A549 (cell line): ENCODE data around the gene PLEKHG3. TPM values are rescaled to one million over a fixed set of nuclear protein-coding genes. Genes with fewer than 3 reads are reported as not detected.

Experiments
- ATAC-seq, 2 experiments: fragments of 200-7000 bp in 1 of 2; fragments of >200 bp in 1 of 2; cut with Nextera tagmentation in 1 of 2; cut with Tn5 transposase in 1 of 2; 3 replicates each; pipeline versions ENCODE4 v1.8.0 to v1.9.1; 2018 to 2020; ENCODE audit warnings: mild to moderate bottlenecking in 1 of 2, moderate library complexity in 1 of 2
- CTCF ChIA-PET: fragments of 300-600 bp; sonication (Branson Sonifier 250); formaldehyde crosslinking; extraction: SDS; loops from one replicate; lab custom pipeline; 2021; ENCODE audit warnings: antibody characterized with exemption, inconsistent platforms; lab: Yijun Ruan, JAX
- POLR2A ChIA-PET: fragments of 350-600 bp; formaldehyde crosslinking; extraction: SDS; loops from one replicate; lab custom pipeline; 2021; ENCODE audit warnings: antibody characterized with exemption, inconsistent platforms; lab: Yijun Ruan, JAX
- DNase-seq, 2 experiments: peaks; one replicate each; pipeline versions ENCODE4 v3.0.0 to v3.0.0-alpha.2; 2011 to 2016; ENCODE audit warnings: low read depth in 1 of 2, low spot score in 1 of 2
- FAIRE-seq: peaks from 2 replicates; lab custom pipeline; 2011; peaks lifted over from hg19 to GRCh38; lab: Jason Lieb, UNC
- H3K27ac ChIP-seq, 2 experiments: fragments of >200 bp; sonication (Bioruptor Twin); formaldehyde crosslinking; 3 replicates each; pipeline ENCODE4 v1.5.1; 2016 to 2017
- H3K4me1 ChIP-seq: fragments of >200 bp; sonication (Bioruptor Twin); formaldehyde crosslinking; 3 replicates; pipeline ENCODE4 v1.6.1; 2016
- H3K4me2 ChIP-seq: fragments of >200 bp; sonication (Bioruptor Twin); formaldehyde crosslinking; 3 replicates; pipeline ENCODE4 v1.6.1; 2016
- H3K4me3 ChIP-seq: fragments of >200 bp; sonication (Bioruptor Twin); formaldehyde crosslinking; 3 replicates; pipeline ENCODE4 v1.5.1; 2016
- H3K9me3 ChIP-seq: fragments of >200 bp; sonication (Bioruptor Twin); formaldehyde crosslinking; 3 replicates; pipeline ENCODE4 v1.6.1; 2016
- ELK1 ChIP-seq: fragments of 150-350 bp; IDR thresholded peaks from 2 replicates; pipeline ENCODE4 v1.6.1; 2014; ENCODE audit warnings: low read depth, mild to moderate bottlenecking, low read length
- EP300 ChIP-seq, 2 experiments: fragments of >200 bp; sonication (Bioruptor Twin); formaldehyde crosslinking; IDR thresholded peaks; 2 replicates in 1 of 2; 3 replicates in 1 of 2; pipeline ENCODE4 v1.6.1; 2016 to 2017
- ESRRA ChIP-seq: fragments of 150-350 bp; IDR thresholded peaks from 2 replicates; pipeline ENCODE4 v1.6.1; 2014; ENCODE audit warnings: mild to moderate bottlenecking, low read length, borderline replicate concordance
- HES2 ChIP-seq: fragments of >200 bp; sonication (Bioruptor Twin); formaldehyde crosslinking; IDR thresholded peaks from 2 replicates; pipeline ENCODE4 v1.6.1; 2016
- KDM5A ChIP-seq: fragments of 200-600 bp; sonication (generic); IDR thresholded peaks from 2 replicates; pipeline ENCODE4 v1.6.1; 2016; ENCODE audit warnings: antibody characterized with exemption, mild to moderate bottlenecking
- MAX ChIP-seq: IDR thresholded peaks from 2 replicates; pipeline ENCODE4 v1.6.1; 2012
- NFE2L2 ChIP-seq: fragments of 150-350 bp; conservative IDR thresholded peaks from 2 replicates; pipeline ENCODE4 v1.6.1; 2014; ENCODE audit warnings: low read length
- RARB ChIP-seq: fragments of 250-450 bp; sonication (Bioruptor Pico); IDR thresholded peaks from 2 replicates; pipeline ENCODE4 v1.8.0; 2021; ENCODE audit warnings: mild to moderate bottlenecking, moderate library complexity
- WGBS: methylation state at CpG from one replicate; pipeline ENCODE4 v1.1.6; 2017; ENCODE audit errors: missing lambda C conversion rate; 5-methylcytosine and 5-hydroxymethylcytosine counted together
- polyA plus RNA-seq, 4 experiments: library from polyadenylated mRNA; depleted of rRNA in 3 of 4; stranded (reverse); fragments of >200 nt; fragmentation: RNase III in 1 of 4; extraction: RNeasy Plus Mini Kit Qiagen cat#74134 plus additional on column Dnase treatment in 1 of 4; gene quantifications; 2 replicates in 3 of 4; 3 replicates in 1 of 4; pipeline ENCODE4 v1.2.3, GENCODE V29; 2011 to 2017
- TF ChIP-seq, protein P1 (sequence below): IDR thresholded peaks from 2 replicates; pipeline ENCODE4 v1.6.1; 2012; ENCODE audit warnings: low read depth, borderline replicate concordance

Gene PLEKHG3
- polyA plus RNA-seq, 2 of the 4 experiments (the other 2 are of a cell fraction) = 21.9 to 30.5 TPM

GRCh38 chr14:64705381-64706118, 1.3 kb downstream of the PLEKHG3 start:
- FAIRE-seq = no peak
- POLR2A ChIA-PET = interaction anchor here (0.9 to 3.3 kb wide), 3 partner anchors 20 to 165 kb away, joined by 3 to 16 read pairs (median 3); partner anchors contain the start of gene HSPA2
- WGBS = 10% methylated on average over 18 of the region's 18 CpGs
- peak overlapping the region; percentile 90 to 95 for H3K27ac ChIP-seq
- H3K4me2 ChIP-seq = peak overlapping the region; percentile 96
- H3K9me3 ChIP-seq = no peaks in the 10 kb centered on the region
- H3K4me3 ChIP-seq = peak overlapping the region; percentile 72
- ATAC-seq = peak in 1 of 2 experiments; percentile 12; a peak in 3 of 6 replicates
- CTCF ChIA-PET = interaction anchor here (0.8 to 5.1 kb wide), 17 partner anchors 12 to 185 kb away, joined by 3 to 29 read pairs (median 7); no protein-coding TSS in a partner anchor
- no peak for DNase-seq
- TF ChIP-seq, protein P1, sequence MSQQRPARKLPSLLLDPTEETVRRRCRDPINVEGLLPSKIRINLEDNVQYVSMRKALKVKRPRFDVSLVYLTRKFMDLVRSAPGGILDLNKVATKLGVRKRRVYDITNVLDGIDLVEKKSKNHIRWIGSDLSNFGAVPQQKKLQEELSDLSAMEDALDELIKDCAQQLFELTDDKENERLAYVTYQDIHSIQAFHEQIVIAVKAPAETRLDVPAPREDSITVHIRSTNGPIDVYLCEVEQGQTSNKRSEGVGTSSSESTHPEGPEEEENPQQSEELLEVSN = peak; percentile 51; the same call in 1 of the 2 replicates
- TF ChIP-seq NFE2L2 (no peak), KDM5A (no peak), MAX (peak; percentile 77), RARB (no peak), ESRRA (no peak), EP300 (IDR thresholded peaks at IDR 0.05) (no peak)
- TF ChIP-seq, all 56 proteins: peak for 2
- peaks cover 59% of the 10 kb centered on the region for H3K4me1 ChIP-seq

DNA sequence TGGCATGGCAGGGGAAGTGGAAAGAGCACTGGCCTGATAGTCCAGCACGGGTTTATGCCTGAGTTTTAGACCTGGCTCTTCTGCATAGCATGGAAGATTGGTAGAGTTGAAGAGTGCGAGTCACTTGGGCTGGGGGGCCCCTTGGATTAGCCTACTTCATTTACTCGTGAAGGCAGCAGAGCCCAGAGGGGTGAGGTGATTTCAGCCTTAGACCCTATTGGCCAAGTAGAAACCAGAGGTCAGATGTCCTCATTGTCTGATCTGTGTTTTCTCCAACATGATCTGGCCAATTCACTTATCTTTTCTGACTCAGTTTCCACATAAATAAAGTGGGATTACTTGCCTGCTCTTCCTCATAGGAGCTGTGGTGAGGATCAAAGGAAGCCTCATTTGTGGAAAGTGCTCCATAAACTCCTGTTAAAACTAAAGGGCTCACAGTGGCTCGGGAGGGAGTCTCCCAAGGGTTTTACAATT, 1.9 kb downstream of the PLEKHG3 start:
- WGBS = 44% methylated on average over 4 of the region's 4 CpGs
- ChIA-PET POLR2A (interaction anchor here (1.1 to 3.3 kb wide), 2 partner anchors 20 to 56 kb away, joined by 3 to 16 read pairs; no protein-coding TSS in a partner anchor), CTCF (interaction anchor here (0.8 to 5.1 kb wide), 16 partner anchors 11 to 185 kb away, joined by 3 to 29 read pairs (median 5); partner anchors contain the start of gene HSPA2)
- peak; percentile 63 for FAIRE-seq
- TF ChIP-seq EP300 (IDR thresholded peaks at IDR 0.05) = no peak
- TF ChIP-seq, protein P1 = no peak
- TF ChIP-seq HES2 = no peak
- peaks cover 59% of the 10 kb centered on the region for H3K4me1 ChIP-seq
- peak overlapping the region; percentile 72 for H3K4me3 ChIP-seq
- H3K27ac ChIP-seq = peak overlapping the region; percentile 90 to 95
- DNase-seq = no peak
- peak overlapping the region; percentile 96 for H3K4me2 ChIP-seq
- ATAC-seq = no peak
- no peaks in the 10 kb centered on the region for H3K9me3 ChIP-seq

GRCh38 chr14:64706593-64707193, 2.5 kb downstream of the PLEKHG3 start:
- peak in 1 of 2 experiments; percentile 7; a peak in 3 of 6 replicates for ATAC-seq
- no peak for FAIRE-seq
- TF ChIP-seq MAX (peak; percentile 14; the same call in 1 of the 2 replicates), ESRRA (no peak), ELK1 (no peak)
- H3K27ac ChIP-seq = peak overlapping the region; percentile 90 to 95
- H3K9me3 ChIP-seq = no peaks in the 10 kb centered on the region
- DNase-seq = peak in 1 of 2 experiments; percentile 43
- H3K4me1 ChIP-seq = peaks cover 56% of the 10 kb centered on the region
- H3K4me3 ChIP-seq = peak overlapping the region; percentile 72
- WGBS = 33% methylated on average over 14 of the region's 14 CpGs
- H3K4me2 ChIP-seq = peak overlapping the region; percentile 96
- ChIA-PET CTCF (interaction anchor here (0.6 to 5.1 kb wide), 15 partner anchors 7 to 184 kb away, joined by 3 to 29 read pairs (median 4); partner anchors contain the start of gene HSPA2), POLR2A (interaction anchor here (1.1 to 3.3 kb wide), 5 partner anchors 19 to 166 kb away, joined by 3 to 16 read pairs (median 3); partner anchors contain the start of gene HSPA2)
